HepG2 (cell line): ENCODE data around the gene COQ3. TPM values are rescaled to one million over a fixed set of nuclear protein-coding genes. Genes with fewer than 3 reads are reported as not detected.
A peak's percentile ranks its signal among the peaks of the same experiment; 100 is the strongest.

Experiments used
- CREM ChIP-seq, 2 experiments: sonication (generic) in 1 of 2; formaldehyde crosslinking in 1 of 2; IDR thresholded peaks; 2 replicates each; pipeline versions ENCODE4 v1.4.0 to v1.6.1; 2016 to 2020; ENCODE audit warnings: antibody characterized with exemption in 1 of 2, mild to moderate bottlenecking in 1 of 2, missing genetic modification reagents in 1 of 2
- FOXP1 ChIP-seq, 2 experiments: fragments of 450-650 bp in 1 of 2; IDR thresholded peaks; 2 replicates each; pipeline ENCODE4 v1.6.1; 2017 to 2018; ENCODE audit warnings: antibody characterized with exemption in 1 of 2
- HNRNPLL ChIP-seq: fragments of 200-400 bp; formaldehyde crosslinking; IDR thresholded peaks from 2 replicates; pipeline ENCODE4 v1.6.1; 2017; ENCODE audit warnings: mild to moderate bottlenecking, low read depth, low read length; ENCODE audit not compliant: poor library complexity, severe bottlenecking
- SALL1 ChIP-seq: sonication (generic); formaldehyde crosslinking; IDR thresholded peaks from 2 replicates; pipeline ENCODE4 v1.8.0; 2022; ENCODE audit warnings: mild to moderate bottlenecking, missing genetic modification reagents
- STAG1 ChIP-seq: sonication (generic); formaldehyde crosslinking; IDR thresholded peaks from 2 replicates; pipeline ENCODE4 v1.4.0; 2020; ENCODE audit warnings: missing genetic modification reagents
- ZFY ChIP-seq: sonication (generic); formaldehyde crosslinking; IDR thresholded peaks from 2 replicates; pipeline ENCODE4 v1.4.0; 2020; ENCODE audit warnings: missing genetic modification reagents
- ZNF160 ChIP-seq: sonication (generic); formaldehyde crosslinking; IDR thresholded peaks from 2 replicates; pipeline ENCODE4 v1.8.0; 2022; ENCODE audit warnings: mild to moderate bottlenecking, inconsistent platforms, missing genetic modification reagents
- ZNF263 ChIP-seq: sonication (generic); formaldehyde crosslinking; IDR thresholded peaks from 2 replicates; pipeline ENCODE4 v1.4.0; 2020; ENCODE audit warnings: missing genetic modification reagents
- ZNF687 ChIP-seq: sonication (generic); formaldehyde crosslinking; IDR thresholded peaks from 2 replicates; pipeline ENCODE4 v1.5.1; 2020; ENCODE audit warnings: mild to moderate bottlenecking, missing genetic modification reagents, moderate library complexity
- ZNF800 ChIP-seq: sonication (generic); formaldehyde crosslinking; IDR thresholded peaks from 2 replicates; pipeline ENCODE4 v1.4.0; 2020; ENCODE audit warnings: missing genetic modification reagents
- polyA plus RNA-seq, 8 experiments: library from polyadenylated mRNA; depleted of rRNA in 3 of 8; stranded (reverse) in 7 of 8; unstranded in 1 of 8; fragments of >200 nt; fragmentation: Illumina TruSeq in 4 of 8; extraction: Trizol in 4 of 8; gene quantifications; 2 replicates each; pipeline versions ENCODE4 v1.2.1 to v1.2.3, GENCODE V29; 2011 to 2016; ENCODE audit warnings: low read depth in 4 of 8, missing spikeins in 1 of 8, mixed read lengths in 1 of 8; ENCODE audit not compliant: insufficient read depth in 1 of 8
- total RNA-seq, 5 experiments: library from RNA; depleted of rRNA; stranded (reverse); fragments of >200 nt; fragmentation: Illumina TruSeq; extraction: Trizol; gene quantifications; 2 replicates each; pipeline ENCODE4 v1.2.3, GENCODE V29; 2016; ENCODE audit warnings: low read depth in 1 of 5
- TF ChIP-seq, protein P1 (sequence below): sonication (generic); formaldehyde crosslinking; IDR thresholded peaks from 2 replicates; pipeline ENCODE4 v1.4.0; 2020; ENCODE audit warnings: mild to moderate bottlenecking, missing genetic modification reagents
- TF ChIP-seq, protein P2 (sequence below): sonication (generic); formaldehyde crosslinking; conservative IDR thresholded peaks from 2 replicates; pipeline ENCODE4 v1.4.0; 2020; ENCODE audit warnings: mild to moderate bottlenecking, missing genetic modification reagents, moderate library complexity

COQ3 gene
- total and polyA plus RNA-seq, 2 of the 13 experiments (the other 11 are each of a cell fraction or from before 2014, with no cell fraction given), result 5.3 to 20.5 TPM

- TF ChIP-seq, protein P1, sequence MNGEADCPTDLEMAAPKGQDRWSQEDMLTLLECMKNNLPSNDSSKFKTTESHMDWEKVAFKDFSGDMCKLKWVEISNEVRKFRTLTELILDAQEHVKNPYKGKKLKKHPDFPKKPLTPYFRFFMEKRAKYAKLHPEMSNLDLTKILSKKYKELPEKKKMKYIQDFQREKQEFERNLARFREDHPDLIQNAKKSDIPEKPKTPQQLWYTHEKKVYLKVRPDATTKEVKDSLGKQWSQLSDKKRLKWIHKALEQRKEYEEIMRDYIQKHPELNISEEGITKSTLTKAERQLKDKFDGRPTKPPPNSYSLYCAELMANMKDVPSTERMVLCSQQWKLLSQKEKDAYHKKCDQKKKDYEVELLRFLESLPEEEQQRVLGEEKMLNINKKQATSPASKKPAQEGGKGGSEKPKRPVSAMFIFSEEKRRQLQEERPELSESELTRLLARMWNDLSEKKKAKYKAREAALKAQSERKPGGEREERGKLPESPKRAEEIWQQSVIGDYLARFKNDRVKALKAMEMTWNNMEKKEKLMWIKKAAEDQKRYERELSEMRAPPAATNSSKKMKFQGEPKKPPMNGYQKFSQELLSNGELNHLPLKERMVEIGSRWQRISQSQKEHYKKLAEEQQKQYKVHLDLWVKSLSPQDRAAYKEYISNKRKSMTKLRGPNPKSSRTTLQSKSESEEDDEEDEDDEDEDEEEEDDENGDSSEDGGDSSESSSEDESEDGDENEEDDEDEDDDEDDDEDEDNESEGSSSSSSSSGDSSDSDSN (CRISPR knock-in tag), result peak; percentile 73; the same call in 1 of the 2 replicates
- 0 out of 2 replicates have a peak, but pooled peaks have one; percentile 28 for TF ChIP-seq ZNF263 (CRISPR knock-in tag)
- TF ChIP-seq CREM (IDR thresholded peaks at IDR 0.05), result no peak
- no peak for TF ChIP-seq CREM (CRISPR knock-in tag; IDR thresholded peaks at IDR 0.05)
- TF ChIP-seq, protein P2, sequence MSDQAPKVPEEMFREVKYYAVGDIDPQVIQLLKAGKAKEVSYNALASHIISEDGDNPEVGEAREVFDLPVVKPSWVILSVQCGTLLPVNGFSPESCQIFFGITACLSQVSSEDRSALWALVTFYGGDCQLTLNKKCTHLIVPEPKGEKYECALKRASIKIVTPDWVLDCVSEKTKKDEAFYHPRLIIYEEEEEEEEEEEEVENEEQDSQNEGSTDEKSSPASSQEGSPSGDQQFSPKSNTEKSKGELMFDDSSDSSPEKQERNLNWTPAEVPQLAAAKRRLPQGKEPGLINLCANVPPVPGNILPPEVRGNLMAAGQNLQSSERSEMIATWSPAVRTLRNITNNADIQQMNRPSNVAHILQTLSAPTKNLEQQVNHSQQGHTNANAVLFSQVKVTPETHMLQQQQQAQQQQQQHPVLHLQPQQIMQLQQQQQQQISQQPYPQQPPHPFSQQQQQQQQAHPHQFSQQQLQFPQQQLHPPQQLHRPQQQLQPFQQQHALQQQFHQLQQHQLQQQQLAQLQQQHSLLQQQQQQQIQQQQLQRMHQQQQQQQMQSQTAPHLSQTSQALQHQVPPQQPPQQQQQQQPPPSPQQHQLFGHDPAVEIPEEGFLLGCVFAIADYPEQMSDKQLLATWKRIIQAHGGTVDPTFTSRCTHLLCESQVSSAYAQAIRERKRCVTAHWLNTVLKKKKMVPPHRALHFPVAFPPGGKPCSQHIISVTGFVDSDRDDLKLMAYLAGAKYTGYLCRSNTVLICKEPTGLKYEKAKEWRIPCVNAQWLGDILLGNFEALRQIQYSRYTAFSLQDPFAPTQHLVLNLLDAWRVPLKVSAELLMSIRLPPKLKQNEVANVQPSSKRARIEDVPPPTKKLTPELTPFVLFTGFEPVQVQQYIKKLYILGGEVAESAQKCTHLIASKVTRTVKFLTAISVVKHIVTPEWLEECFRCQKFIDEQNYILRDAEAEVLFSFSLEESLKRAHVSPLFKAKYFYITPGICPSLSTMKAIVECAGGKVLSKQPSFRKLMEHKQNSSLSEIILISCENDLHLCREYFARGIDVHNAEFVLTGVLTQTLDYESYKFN (CRISPR knock-in tag), result no peak
- TF ChIP-seq FOXP1 (IDR thresholded peaks at IDR 0.05), result no peak
- TF ChIP-seq FOXP1 (CRISPR knock-in tag; IDR thresholded peaks at IDR 0.05), result no peak
- TF ChIP-seq SALL1, result 0 out of 2 replicates have a peak, but pooled peaks have one; percentile 12
- TF ChIP-seq HNRNPLL, result peak; percentile 42
- TF ChIP-seq STAG1 (CRISPR knock-in tag), result peak; percentile 23; the same call in 1 of the 2 replicates
- TF ChIP-seq ZNF687 (CRISPR knock-in tag), result peak; percentile 11; the same call in 1 of the 2 replicates
- TF ChIP-seq ZNF160, result no peak
- peak; percentile 26; the same call in 1 of the 2 replicates for TF ChIP-seq ZFY (CRISPR knock-in tag)
- TF ChIP-seq ZNF800 (CRISPR knock-in tag), result peak; percentile 59
Measured at GRCh38 chr6:99349171-99350141, 44.5 kb downstream of the COQ3 start, which contains the start of gene FAXC (continued).
